ENCODE results near the gene OSBPL9. TPM values are rescaled to one million over a fixed set of nuclear protein-coding genes. Genes with fewer than 3 reads are reported as not detected.

Gene OSBPL9
- total and polyA plus RNA-seq, 9 of the 15 experiments (the other 6 are each of a cell fraction or from before 2014, with no cell fraction given) = 43.9 to 217 (median 170) TPM

DNA sequence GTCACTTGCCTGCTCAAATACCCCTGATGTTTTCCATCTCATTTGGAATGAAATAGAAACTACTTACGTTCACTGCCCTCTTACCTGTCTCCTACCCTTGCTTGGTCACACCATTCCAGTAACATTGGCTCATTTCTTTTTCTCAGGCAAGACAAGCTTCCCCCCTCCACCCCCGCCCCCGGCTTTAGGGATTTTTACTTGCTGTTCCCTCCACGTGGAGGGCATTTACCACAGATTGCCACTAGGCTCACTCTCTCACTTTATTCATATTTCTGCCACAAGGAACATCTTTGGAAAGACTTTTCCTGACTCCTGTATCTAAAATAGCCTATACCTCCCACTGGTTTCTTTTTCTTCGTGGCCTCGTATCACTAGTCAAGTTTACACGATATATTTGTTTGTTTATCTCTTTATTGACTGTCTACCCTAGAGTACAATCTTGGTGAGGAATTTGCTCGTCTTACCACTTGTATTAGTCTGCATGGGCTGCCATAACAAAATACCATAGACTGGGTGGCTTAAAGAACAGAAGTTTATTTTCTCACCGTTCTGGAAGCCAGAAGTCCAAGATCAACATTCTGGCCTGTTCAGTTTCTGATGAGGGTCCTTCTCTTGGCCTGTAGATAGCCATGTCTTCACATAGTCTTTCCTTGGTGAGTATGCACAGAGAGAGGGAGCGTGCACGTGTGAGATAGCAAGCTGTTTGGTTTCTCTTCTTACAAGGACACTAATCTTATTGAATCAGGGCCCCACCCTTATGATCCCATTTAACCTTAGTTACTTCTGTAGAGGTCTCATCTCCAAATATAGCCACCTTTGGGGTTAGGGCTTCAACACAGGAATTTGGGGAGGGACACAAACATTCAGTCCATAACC is 135.4 kb downstream of the OSBPL9 start (continued):
- TF ChIP-seq, protein P1, sequence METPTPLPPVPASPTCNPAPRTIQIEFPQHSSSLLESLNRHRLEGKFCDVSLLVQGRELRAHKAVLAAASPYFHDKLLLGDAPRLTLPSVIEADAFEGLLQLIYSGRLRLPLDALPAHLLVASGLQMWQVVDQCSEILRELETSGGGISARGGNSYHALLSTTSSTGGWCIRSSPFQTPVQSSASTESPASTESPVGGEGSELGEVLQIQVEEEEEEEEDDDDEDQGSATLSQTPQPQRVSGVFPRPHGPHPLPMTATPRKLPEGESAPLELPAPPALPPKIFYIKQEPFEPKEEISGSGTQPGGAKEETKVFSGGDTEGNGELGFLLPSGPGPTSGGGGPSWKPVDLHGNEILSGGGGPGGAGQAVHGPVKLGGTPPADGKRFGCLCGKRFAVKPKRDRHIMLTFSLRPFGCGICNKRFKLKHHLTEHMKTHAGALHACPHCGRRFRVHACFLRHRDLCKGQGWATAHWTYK (CRISPR knock-in tag; IDR thresholded peaks at IDR 0.05) = no peak
- peak; percentile 56; the same call in 1 of the 2 replicates for TF ChIP-seq MTA2 (IDR thresholded peaks at IDR 0.05; ENCODE audit: low read depth)
- TF ChIP-seq, protein P2, sequence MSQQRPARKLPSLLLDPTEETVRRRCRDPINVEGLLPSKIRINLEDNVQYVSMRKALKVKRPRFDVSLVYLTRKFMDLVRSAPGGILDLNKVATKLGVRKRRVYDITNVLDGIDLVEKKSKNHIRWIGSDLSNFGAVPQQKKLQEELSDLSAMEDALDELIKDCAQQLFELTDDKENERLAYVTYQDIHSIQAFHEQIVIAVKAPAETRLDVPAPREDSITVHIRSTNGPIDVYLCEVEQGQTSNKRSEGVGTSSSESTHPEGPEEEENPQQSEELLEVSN (IDR thresholded peaks at IDR 0.05; ENCODE audit: borderline replicate concordance in 1 of 2, extremely low read depth in 1 of 2, insufficient read depth in 1 of 2, insufficient read length in 1 of 2, low read depth in 1 of 2, low read length in 1 of 2, poor library complexity in 1 of 2, severe bottlenecking in 1 of 2) = peak; percentile 58 to 67
- no peak for TF ChIP-seq ASH1L (IDR thresholded peaks at IDR 0.05; ENCODE audit: borderline replicate concordance, low read depth, partially characterized antibody)
- TF ChIP-seq GTF2F1 (IDR thresholded peaks at IDR 0.05; ENCODE audit: low read depth, low read length) = no peak
- no peak for TF ChIP-seq RBBP5 (IDR thresholded peaks at IDR 0.05; ENCODE audit: borderline replicate concordance, insufficient read depth, low read length, poor library complexity, severe bottlenecking)
- TF ChIP-seq SP2 (IDR thresholded peaks at IDR 0.05; ENCODE audit: extremely low read depth, low read depth, low read length, poor library complexity, severe bottlenecking) = no peak
- TF ChIP-seq HSF4 (CRISPR knock-in tag; IDR thresholded peaks at IDR 0.05; ENCODE audit: borderline replicate concordance) = no peak
- peak; percentile 84; the same call in 1 of the 2 replicates for TF ChIP-seq CC2D1A (IDR thresholded peaks at IDR 0.05)
- no peak for TF ChIP-seq ZSCAN29 (IDR thresholded peaks at IDR 0.05)
- TF ChIP-seq TEAD4 (IDR thresholded peaks at IDR 0.05; ENCODE audit: low read length) = peak; percentile 87
- no peak for TF ChIP-seq TEAD4 (CRISPR knock-in tag; IDR thresholded peaks at IDR 0.05; ENCODE audit: borderline replicate concordance)
- TF ChIP-seq ZNF354B (CRISPR knock-in tag; IDR thresholded peaks at IDR 0.05) = no peak
- no peak for TF ChIP-seq ZNF780A (CRISPR knock-in tag; IDR thresholded peaks at IDR 0.05)
- TF ChIP-seq PHB2 (IDR thresholded peaks at IDR 0.05; ENCODE audit: low read depth) = peak; percentile 48; the same call in 1 of the 2 replicates
- TF ChIP-seq, protein P3, sequence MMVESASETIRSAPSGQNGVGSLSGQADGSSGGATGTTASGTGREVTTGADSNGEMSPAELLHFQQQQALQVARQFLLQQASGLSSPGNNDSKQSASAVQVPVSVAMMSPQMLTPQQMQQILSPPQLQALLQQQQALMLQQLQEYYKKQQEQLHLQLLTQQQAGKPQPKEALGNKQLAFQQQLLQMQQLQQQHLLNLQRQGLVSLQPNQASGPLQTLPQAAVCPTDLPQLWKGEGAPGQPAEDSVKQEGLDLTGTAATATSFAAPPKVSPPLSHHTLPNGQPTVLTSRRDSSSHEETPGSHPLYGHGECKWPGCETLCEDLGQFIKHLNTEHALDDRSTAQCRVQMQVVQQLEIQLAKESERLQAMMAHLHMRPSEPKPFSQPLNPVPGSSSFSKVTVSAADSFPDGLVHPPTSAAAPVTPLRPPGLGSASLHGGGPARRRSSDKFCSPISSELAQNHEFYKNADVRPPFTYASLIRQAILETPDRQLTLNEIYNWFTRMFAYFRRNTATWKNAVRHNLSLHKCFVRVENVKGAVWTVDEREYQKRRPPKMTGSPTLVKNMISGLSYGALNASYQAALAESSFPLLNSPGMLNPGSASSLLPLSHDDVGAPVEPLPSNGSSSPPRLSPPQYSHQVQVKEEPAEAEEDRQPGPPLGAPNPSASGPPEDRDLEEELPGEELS (CRISPR knock-in tag; IDR thresholded peaks at IDR 0.05; ENCODE audit: borderline replicate concordance) = no peak
- no peak for TF ChIP-seq FOXA1 (IDR thresholded peaks at IDR 0.05; ENCODE audit: borderline replicate concordance)
- TF ChIP-seq, protein P4, sequence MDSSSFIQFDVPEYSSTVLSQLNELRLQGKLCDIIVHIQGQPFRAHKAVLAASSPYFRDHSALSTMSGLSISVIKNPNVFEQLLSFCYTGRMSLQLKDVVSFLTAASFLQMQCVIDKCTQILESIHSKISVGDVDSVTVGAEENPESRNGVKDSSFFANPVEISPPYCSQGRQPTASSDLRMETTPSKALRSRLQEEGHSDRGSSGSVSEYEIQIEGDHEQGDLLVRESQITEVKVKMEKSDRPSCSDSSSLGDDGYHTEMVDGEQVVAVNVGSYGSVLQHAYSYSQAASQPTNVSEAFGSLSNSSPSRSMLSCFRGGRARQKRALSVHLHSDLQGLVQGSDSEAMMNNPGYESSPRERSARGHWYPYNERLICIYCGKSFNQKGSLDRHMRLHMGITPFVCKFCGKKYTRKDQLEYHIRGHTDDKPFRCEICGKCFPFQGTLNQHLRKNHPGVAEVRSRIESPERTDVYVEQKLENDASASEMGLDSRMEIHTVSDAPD (CRISPR knock-in tag; IDR thresholded peaks at IDR 0.05) = no peak
- no peak for TF ChIP-seq ZC3H4 (CRISPR knock-in tag; IDR thresholded peaks at IDR 0.05; ENCODE audit: borderline replicate concordance)
- no peak for TF ChIP-seq POLR2B (IDR thresholded peaks at IDR 0.05; ENCODE audit: low read depth, partially characterized antibody)
- TF ChIP-seq ZNF347 (CRISPR knock-in tag; IDR thresholded peaks at IDR 0.05; ENCODE audit: low read depth) = no peak
- TF ChIP-seq E2F3 (CRISPR knock-in tag; IDR thresholded peaks at IDR 0.05) = no peak
